ENCODE measurements around the gene CDK18.

The CDK18 gene

DNA sequence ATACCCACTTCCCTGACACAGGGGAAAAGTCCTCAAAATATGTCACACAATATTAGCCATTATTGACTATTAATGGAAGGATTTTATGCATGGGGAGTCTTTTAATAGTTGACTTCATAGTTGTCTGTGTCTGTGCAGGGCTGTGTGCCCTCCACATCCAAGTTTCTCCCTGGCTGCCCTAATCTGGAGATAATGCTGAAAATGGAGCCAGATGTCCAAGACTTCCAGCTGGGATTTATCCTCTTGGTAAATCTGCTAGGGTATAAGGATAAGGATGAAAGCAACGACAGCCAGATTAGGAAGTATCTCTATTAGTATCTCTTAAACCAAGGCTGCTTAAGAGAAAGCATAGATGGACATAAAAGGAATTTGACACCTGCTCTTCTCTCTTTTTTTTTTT, 42.1 kb downstream of the CDK18 start:
- Histone ChIP-seq H3K4me3 (ENCODE audit: low read length) (no peak overlapping the region), H3K36me3 (ENCODE audit: insufficient read depth, low read length) (no peaks in the 10 kb centered on the region), H3K27me3 (ENCODE audit: insufficient read depth, low read length) (peaks cover 3% of the 10 kb centered on the region), H2AFZ (ENCODE audit: low read depth, low read length) (no peak overlapping the region), H3K9me3 (ENCODE audit: low read length) (no peaks in the 10 kb centered on the region), H3K4me1 (ENCODE audit: insufficient read depth, low read length) (peaks cover 9% of the 10 kb centered on the region)

DNA sequence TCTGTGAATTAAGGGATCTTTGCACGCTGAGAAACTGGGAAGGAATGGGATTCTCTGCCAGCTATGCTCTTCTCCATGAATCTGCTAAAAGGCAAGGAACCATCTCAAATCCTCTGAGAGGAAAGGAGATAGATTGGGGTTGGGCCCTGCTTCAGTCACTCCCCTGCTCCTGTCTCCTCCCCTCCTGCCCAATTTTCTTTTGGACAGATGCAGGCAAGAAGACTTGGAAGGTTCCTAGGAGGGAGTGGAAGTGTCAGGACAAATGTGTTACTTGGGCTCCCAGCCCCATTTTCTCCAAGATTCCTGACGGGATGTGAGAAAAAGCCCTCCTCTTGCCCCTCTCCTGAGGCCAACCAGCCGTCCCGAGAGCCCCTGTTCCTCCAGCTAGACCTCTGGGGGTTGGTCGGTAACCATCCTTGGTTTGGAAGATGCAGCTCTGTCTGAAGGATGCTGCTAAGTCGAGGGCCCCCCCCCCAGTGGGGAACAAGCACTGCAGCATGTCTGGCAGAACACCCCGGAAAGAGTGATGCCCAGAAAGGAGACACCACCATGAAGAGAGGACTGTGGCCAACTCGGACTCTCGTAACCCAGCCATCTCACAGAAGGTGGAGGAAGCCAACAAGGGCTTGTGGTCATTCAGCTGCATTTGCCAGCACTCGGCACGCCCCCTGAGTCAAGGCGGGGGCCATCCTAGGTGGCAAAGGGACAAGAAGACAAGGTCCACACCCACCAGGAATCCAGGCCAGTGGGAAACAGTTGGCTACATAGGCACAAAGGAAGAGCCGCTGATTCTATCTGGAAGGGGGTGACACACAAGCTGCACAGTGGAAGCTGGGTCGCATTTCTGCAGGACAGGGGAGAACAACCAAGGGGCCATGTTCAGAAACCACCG, 43.7 kb downstream of the CDK18 start:
- Histone ChIP-seq H3K4me1 (ENCODE audit: insufficient read depth, low read length) (peaks cover 6% of the 10 kb centered on the region), H3K9me3 (ENCODE audit: low read length) (no peaks in the 10 kb centered on the region), H3K27me3 (ENCODE audit: insufficient read depth, low read length) (peaks cover 3% of the 10 kb centered on the region), H3K4me3 (ENCODE audit: low read length) (no peak overlapping the region), H2AFZ (ENCODE audit: low read depth, low read length) (no peak overlapping the region), H3K36me3 (ENCODE audit: insufficient read depth, low read length) (no peaks in the 10 kb centered on the region)

DNA sequence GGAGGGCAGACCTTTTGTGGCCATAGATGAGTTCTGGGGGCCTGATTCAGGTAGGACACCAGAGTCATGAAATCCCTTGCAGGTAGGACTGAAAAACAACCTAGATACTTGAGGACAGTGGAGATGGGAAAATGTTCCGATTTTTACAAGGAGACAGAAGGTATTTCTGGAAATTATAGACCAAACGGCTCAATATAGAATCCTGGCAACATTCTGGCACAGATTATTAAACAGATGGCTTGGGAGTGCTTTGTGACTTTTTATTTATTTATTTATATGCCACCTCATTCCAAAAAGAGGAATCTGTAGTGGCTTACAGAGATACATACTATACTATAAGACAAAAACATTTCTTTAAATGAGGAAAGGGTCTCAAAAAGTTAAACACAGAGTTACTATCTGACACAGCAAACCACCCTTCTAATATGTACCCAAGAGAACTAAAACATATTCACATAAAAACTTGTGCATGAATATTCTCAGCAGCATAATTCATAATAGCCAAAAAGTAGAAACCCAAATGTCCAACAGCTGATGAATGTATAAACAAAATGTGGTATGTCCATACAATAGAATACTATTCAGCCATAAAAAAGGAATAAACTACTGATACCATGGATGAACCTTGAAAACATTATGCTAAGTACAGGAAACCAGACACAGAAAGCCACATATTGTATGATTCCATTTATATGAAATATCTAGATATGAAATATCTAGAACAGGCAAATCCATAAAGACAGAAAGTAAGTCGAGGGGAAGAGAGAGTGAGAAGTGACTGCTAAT, 49.8 kb downstream of the CDK18 start:
- Histone ChIP-seq H2AFZ (ENCODE audit: low read depth, low read length) (no peak overlapping the region), H3K27me3 (ENCODE audit: insufficient read depth, low read length) (peaks cover 3% of the 10 kb centered on the region), H3K4me1 (ENCODE audit: insufficient read depth, low read length) (no peaks in the 10 kb centered on the region), H3K36me3 (ENCODE audit: insufficient read depth, low read length) (no peaks in the 10 kb centered on the region), H3K4me3 (ENCODE audit: low read length) (no peak overlapping the region), H3K9me3 (ENCODE audit: low read length) (no peaks in the 10 kb centered on the region)

DNA sequence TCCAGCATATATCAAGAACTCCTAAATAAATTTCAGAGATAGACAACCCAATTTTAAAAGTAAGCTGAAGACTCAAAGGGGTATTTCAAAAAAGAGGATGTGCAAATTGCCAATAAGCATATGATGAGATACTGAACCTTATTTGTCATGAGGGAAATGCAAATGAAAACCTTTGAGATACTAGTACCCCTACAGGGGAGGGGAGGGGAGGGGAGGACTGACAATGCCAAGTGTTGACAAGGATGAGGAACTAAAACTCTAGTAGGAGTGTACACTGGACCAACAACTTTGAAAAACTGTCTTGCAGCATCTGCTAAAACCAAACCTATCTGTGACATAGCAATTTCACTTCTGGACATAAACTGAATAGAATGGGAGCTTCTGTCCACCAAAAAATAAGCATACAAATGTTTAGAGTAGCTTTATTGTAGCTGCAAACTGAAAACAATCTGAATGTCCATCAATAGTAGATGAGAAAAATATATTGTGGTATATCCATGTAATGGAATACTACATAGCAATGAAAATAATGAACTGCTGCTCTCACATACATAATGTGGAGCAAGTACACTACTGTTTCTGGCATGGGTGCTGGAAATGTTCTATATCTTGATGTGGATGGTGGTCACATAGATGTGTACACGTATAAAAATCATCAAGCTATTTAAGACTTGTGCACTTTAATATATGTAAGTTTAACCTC, 57.2 kb downstream of the CDK18 start:
- peaks cover 14% of the 10 kb centered on the region for H3K27me3 ChIP-seq (ENCODE audit: insufficient read depth, low read length)
- no peaks in the 10 kb centered on the region for H3K36me3 ChIP-seq (ENCODE audit: insufficient read depth, low read length)
- H3K4me1 ChIP-seq (ENCODE audit: insufficient read depth, low read length) = no peaks in the 10 kb centered on the region
- no peak overlapping the region for H3K4me3 ChIP-seq (ENCODE audit: low read length)
- H3K9me3 ChIP-seq (ENCODE audit: low read length) = peaks cover 3% of the 10 kb centered on the region
- H2AFZ ChIP-seq (ENCODE audit: low read depth, low read length) = no peak overlapping the region

DNA sequence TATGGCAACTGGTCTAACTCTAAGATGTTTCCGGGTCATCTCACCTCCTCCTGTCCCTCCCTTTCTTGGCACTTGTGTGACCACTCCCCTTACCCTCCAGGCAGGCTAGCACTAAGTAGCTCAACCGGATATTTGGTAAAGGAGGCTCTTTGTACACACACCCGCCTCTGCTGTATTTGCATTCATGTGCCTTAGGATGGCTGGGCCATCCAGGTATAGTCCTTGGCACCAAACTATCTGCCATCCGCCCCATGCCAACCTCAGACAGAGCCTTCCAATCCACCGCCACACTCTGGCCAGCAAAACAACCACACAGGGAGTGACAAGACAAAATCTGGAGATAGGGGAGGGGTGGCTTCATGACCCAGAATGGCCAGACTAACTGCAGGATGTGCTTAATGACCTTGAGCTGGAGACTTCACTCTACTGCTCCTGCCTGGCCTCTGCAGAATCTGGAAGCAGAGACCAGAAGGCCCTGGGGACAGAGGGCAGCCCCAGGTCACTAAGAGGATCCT, 59.5 kb downstream of the CDK18 start:
- Histone ChIP-seq H2AFZ (ENCODE audit: low read depth, low read length) (no peak overlapping the region), H3K4me3 (ENCODE audit: low read length) (no peak overlapping the region), H3K9me3 (ENCODE audit: low read length) (peaks cover 3% of the 10 kb centered on the region), H3K36me3 (ENCODE audit: insufficient read depth, low read length) (no peaks in the 10 kb centered on the region), H3K27me3 (ENCODE audit: insufficient read depth, low read length) (peaks cover 36% of the 10 kb centered on the region), H3K4me1 (ENCODE audit: insufficient read depth, low read length) (peaks cover 1% of the 10 kb centered on the region)

DNA sequence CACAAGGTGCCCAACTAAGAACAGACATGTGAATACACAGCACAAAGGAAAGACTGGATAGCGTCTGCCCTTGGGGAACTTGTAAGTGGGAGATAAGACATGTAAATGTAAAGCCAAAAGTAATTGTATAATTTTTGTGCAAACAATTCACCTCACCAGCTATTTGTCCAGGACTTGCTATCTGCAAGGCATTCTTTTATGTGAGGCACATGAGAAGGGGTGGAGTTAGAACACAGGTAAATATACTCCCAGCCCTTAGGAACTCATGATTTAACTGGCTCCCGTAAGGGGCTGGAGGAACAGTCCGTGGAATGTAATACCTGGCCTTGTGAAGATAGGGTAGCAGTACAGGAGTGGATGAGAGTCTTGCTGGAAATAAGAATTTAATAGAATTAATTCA, 61.3 kb downstream of the CDK18 start:
- no peaks in the 10 kb centered on the region for H3K36me3 ChIP-seq (ENCODE audit: insufficient read depth, low read length)
- H3K4me3 ChIP-seq (ENCODE audit: low read length) = no peak overlapping the region
- peaks cover 2% of the 10 kb centered on the region for H3K4me1 ChIP-seq (ENCODE audit: insufficient read depth, low read length)
- peaks cover 3% of the 10 kb centered on the region for H3K9me3 ChIP-seq (ENCODE audit: low read length)
- no peak overlapping the region for H2AFZ ChIP-seq (ENCODE audit: low read depth, low read length)
- peaks cover 54% of the 10 kb centered on the region for H3K27me3 ChIP-seq (ENCODE audit: insufficient read depth, low read length)

DNA sequence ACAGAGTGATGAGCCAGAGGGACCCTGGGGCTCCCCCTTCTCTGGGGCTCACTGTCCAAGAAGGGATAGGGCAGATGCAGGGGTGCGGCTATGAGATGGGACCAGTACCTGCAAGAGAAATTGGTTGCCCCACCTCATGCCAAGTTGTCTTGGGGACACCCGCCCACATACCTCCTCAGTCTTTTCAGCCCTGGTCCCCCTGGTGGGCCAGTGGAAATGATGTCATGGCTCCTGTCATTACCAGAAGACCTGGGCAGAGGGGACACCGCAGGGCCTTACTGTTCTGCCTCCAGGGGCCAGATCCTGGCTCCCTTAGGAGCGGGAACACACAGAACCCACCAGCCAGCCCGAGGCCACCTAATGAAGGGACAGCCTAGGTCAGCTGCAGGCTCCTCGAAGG, 63.2 kb downstream of the CDK18 start:
- Histone ChIP-seq H3K27me3 (ENCODE audit: insufficient read depth, low read length) (peaks cover 72% of the 10 kb centered on the region), H3K4me1 (ENCODE audit: insufficient read depth, low read length) (peaks cover 2% of the 10 kb centered on the region), H2AFZ (ENCODE audit: low read depth, low read length) (no peak overlapping the region), H3K9me3 (ENCODE audit: low read length) (no peaks in the 10 kb centered on the region), H3K4me3 (ENCODE audit: low read length) (no peak overlapping the region), H3K36me3 (ENCODE audit: insufficient read depth, low read length) (no peaks in the 10 kb centered on the region)

DNA sequence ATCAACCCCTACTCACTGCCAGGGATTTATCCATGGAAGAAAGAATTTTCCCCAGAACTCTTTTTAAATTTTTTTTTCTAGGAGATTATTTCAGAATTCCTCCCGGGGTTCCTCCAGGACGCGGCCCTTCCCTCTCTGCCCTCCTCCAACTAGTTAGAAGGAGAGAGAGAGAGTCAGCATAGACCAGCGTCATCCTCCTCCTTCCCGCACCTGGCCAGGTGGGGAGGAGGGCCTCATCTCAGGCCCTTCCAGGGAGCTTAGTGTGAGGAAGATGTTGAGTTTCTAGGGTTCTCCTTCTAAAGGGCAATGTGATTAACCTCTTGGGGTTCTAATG, 63.6 kb downstream of the CDK18 start:
- Histone ChIP-seq H3K9me3 (ENCODE audit: low read length) (no peaks in the 10 kb centered on the region), H3K36me3 (ENCODE audit: insufficient read depth, low read length) (no peaks in the 10 kb centered on the region), H3K4me3 (ENCODE audit: low read length) (no peak overlapping the region), H2AFZ (ENCODE audit: low read depth, low read length) (no peak overlapping the region), H3K27me3 (ENCODE audit: insufficient read depth, low read length) (peaks cover 72% of the 10 kb centered on the region), H3K4me1 (ENCODE audit: insufficient read depth, low read length) (peaks cover 2% of the 10 kb centered on the region)

DNA sequence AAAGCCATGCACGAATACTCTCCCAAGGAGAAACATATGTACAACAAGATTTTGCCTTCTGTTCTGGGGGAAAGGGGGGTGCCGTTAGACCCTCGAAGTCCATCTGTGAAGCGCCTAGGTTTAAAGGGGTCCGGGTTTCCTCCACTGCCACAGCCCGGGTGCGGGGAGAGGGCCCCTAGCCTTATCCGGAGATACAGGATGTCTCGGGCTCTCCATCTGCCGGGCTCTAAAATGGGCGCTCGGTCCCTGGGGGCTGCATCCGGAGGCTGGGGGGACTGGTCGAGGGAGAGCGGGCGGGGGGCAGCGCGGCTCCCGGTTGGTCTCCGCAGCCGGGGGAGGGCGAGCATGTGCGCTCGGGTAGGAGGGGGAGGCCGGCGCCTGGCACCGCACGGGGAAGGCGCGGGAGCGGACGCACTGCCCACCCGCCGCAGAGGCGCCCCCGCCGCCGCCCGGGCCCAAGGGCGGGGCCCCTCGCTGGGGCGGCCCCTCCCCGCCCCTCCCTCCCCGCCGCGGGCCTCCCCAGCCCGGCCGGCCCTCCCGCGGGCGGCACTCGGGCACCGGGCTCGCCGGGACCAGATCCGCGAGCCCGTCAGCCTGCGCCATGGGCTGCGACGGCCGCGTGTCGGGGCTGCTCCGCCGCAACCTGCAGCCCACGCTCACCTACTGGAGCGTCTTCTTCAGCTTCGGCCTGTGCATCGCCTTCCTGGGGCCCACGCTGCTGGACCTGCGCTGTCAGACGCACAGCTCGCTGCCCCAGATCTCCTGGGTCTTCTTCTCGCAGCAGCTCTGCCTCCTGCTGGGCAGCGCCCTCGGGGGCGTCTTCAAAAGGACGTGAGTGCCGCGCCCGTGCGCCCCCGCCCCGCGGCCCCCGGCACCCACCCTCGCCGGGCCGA, 64.2 kb downstream of the CDK18 start:
- Histone ChIP-seq H2AFZ (ENCODE audit: low read depth, low read length) (no peak overlapping the region), H3K4me3 (ENCODE audit: low read length) (peak overlapping the region; percentile 32)

DNA sequence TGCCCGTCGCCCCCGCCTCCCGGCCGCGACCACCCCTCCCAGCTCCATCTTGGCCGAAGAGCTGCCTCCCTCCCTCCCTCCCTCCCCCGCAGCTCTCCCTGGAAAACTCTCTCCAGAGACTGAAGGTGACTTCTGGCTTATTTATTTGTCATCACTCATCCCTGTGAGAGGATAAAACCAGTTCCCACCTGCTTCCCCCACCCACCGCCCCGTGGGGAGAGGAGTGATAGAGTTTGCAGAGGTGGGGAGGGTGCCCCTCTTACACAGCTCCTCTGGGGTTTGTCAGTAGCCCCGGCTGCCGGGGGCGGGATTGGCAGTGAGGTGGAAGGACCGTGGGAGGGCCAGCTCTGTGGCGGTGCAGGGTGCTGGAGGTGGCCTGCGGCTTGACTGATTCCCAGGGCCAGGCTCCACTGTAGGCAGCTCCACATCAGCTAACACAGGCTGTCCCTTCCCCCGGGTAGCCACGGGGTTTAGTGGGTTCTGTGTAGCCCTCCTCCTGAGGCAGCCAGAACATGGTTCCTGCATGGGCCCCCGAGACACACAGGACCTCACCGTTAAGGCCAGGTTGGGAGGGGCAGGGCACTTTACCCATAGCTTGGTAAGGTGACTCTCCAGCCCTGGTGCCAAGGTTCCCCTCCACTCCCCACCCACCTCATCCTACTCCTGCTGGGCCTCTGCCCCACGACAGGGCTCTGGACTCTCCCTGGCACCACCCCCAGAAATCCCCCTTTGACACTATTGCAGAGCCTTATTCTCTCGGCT, 65.1 kb downstream of the CDK18 start:
- Histone ChIP-seq H3K36me3 (ENCODE audit: insufficient read depth, low read length) (no peaks in the 10 kb centered on the region), H3K9me3 (ENCODE audit: low read length) (no peaks in the 10 kb centered on the region), H3K4me1 (ENCODE audit: insufficient read depth, low read length) (peaks cover 2% of the 10 kb centered on the region), H3K27me3 (ENCODE audit: insufficient read depth, low read length) (peaks cover 72% of the 10 kb centered on the region), H2AFZ (ENCODE audit: low read depth, low read length) (no peak overlapping the region), H3K4me3 (ENCODE audit: low read length) (no peak overlapping the region)

More for the DNA sequence above, 64.2 kb downstream of the CDK18 start:
- H3K36me3 ChIP-seq (ENCODE audit: insufficient read depth, low read length) = no peaks in the 10 kb centered on the region
- no peaks in the 10 kb centered on the region for H3K9me3 ChIP-seq (ENCODE audit: low read length)
- peaks cover 2% of the 10 kb centered on the region for H3K4me1 ChIP-seq (ENCODE audit: insufficient read depth, low read length)
- peaks cover 72% of the 10 kb centered on the region for H3K27me3 ChIP-seq (ENCODE audit: insufficient read depth, low read length)

DNA sequence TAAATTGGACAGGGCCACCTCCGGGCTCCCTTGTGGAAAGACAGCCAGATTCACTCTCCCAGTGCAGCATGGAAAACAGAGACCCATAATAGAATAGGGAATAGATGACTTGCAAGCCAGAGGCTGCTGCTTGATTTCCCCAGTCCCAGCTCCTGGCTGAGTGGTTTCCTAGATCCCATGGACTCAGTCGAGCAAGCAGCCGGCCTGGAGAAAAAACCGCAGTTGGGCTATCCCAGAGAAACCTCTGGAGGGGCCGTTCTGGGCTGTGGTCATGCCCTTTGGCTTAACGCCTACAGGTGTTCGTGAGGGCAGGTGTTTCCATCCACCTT, 65.7 kb downstream of the CDK18 start:
- Histone ChIP-seq H3K4me1 (ENCODE audit: insufficient read depth, low read length) (peaks cover 2% of the 10 kb centered on the region), H2AFZ (ENCODE audit: low read depth, low read length) (no peak overlapping the region), H3K4me3 (ENCODE audit: low read length) (no peak overlapping the region), H3K9me3 (ENCODE audit: low read length) (no peaks in the 10 kb centered on the region), H3K36me3 (ENCODE audit: insufficient read depth, low read length) (no peaks in the 10 kb centered on the region), H3K27me3 (ENCODE audit: insufficient read depth, low read length) (peaks cover 72% of the 10 kb centered on the region)
